Measurements from ENCODE around the gene RBBP8NL.
A peak's percentile ranks its signal among the peaks of the same experiment; 100 is the strongest.

The RBBP8NL gene

GRCh38 chr20:62392621-62393334 lies 34.6 kb downstream of the RBBP8NL start:
- no peak for DNase-seq (ENCODE audit: low read depth in 2 of 2)

- no peak for DNase-seq (ENCODE audit: low read depth in 2 of 2)
Observed at GRCh38 chr20:62392077-62392418, 35.3 kb downstream of the RBBP8NL start.

- DNase-seq (ENCODE audit: low read depth in 2 of 2), result no peak
Observed at GRCh38 chr20:62391165-62392076, 35.9 kb downstream of the RBBP8NL start.

GRCh38 chr20:62390317-62391164 lies 36.8 kb downstream of the RBBP8NL start:
- no peak for DNase-seq (ENCODE audit: low read depth in 2 of 2)

- no peak for DNase-seq (ENCODE audit: low read depth in 2 of 2)
Observed at GRCh38 chr20:62389601-62390087, 37.7 kb downstream of the RBBP8NL start.

- no peak for DNase-seq (ENCODE audit: low read depth in 2 of 2)
Observed at GRCh38 chr20:62388839-62389600, 38.3 kb downstream of the RBBP8NL start.

GRCh38 chr20:62387933-62388635 lies 39.3 kb downstream of the RBBP8NL start:
- no peak for DNase-seq (ENCODE audit: low read depth in 2 of 2)

GRCh38 chr20:62387219-62387913 lies 40.0 kb downstream of the RBBP8NL start:
- peak in 1 of 2 donors; percentile 13 for DNase-seq (ENCODE audit: low read depth in 2 of 2)

- peak; percentile 86 to 89 for DNase-seq (ENCODE audit: low read depth in 2 of 2)
Observed at GRCh38 chr20:62386383-62387218, 40.7 kb downstream of the RBBP8NL start, which contains the start of gene RPS21. RPS21 (plus strand) TSS chr20:62387103; CDS start chr20:62387339, 236 bp downstream.

GRCh38 chr20:62382306-62383198 lies 44.8 kb downstream of the RBBP8NL start:
- DNase-seq (ENCODE audit: low read depth in 2 of 2), result peak; percentile 55 to 63

GRCh38 chr20:62381842-62382241 lies 45.5 kb downstream of the RBBP8NL start:
- DNase-seq (ENCODE audit: low read depth in 2 of 2), result no peak

- DNase-seq (ENCODE audit: low read depth in 2 of 2), result no peak
Observed at GRCh38 chr20:62381202-62381797, 46.0 kb downstream of the RBBP8NL start.

- no peak for DNase-seq (ENCODE audit: low read depth in 2 of 2)
Observed at GRCh38 chr20:62378215-62378614, 49.1 kb downstream of the RBBP8NL start.

GRCh38 chr20:62377615-62378178 lies 49.6 kb downstream of the RBBP8NL start:
- no peak for DNase-seq (ENCODE audit: low read depth in 2 of 2)

- DNase-seq (ENCODE audit: low read depth in 2 of 2), result no peak
Observed at GRCh38 chr20:62377064-62377461, 50.3 kb downstream of the RBBP8NL start.

GRCh38 chr20:62376112-62377063 lies 51.0 kb downstream of the RBBP8NL start:
- DNase-seq (ENCODE audit: low read depth in 2 of 2), result no peak
